ENCODE data around the gene MATK.

- no peak for TF ChIP-seq POLR2A (IDR thresholded peaks at IDR 0.05)
- TF ChIP-seq, protein P1, sequence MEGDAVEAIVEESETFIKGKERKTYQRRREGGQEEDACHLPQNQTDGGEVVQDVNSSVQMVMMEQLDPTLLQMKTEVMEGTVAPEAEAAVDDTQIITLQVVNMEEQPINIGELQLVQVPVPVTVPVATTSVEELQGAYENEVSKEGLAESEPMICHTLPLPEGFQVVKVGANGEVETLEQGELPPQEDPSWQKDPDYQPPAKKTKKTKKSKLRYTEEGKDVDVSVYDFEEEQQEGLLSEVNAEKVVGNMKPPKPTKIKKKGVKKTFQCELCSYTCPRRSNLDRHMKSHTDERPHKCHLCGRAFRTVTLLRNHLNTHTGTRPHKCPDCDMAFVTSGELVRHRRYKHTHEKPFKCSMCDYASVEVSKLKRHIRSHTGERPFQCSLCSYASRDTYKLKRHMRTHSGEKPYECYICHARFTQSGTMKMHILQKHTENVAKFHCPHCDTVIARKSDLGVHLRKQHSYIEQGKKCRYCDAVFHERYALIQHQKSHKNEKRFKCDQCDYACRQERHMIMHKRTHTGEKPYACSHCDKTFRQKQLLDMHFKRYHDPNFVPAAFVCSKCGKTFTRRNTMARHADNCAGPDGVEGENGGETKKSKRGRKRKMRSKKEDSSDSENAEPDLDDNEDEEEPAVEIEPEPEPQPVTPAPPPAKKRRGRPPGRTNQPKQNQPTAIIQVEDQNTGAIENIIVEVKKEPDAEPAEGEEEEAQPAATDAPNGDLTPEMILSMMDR (IDR thresholded peaks at IDR 0.05), result no peak
Observed at GRCh38 chr19:3774621-3775373, 11.4 kb downstream of the MATK start.
